ENCODE results near the gene RALGDS. TPM values are rescaled to one million over a fixed set of nuclear protein-coding genes. Genes with fewer than 3 reads are reported as not detected.

The RALGDS gene
- total and polyA plus RNA-seq, 2 experiments from 2014 or later = 8.6 to 20.3 TPM

GRCh38 chr9:133057006-133057405, 64.0 kb downstream of the RALGDS start:
- ATAC-seq = no peak

More at GRCh38 chr9:133057006-133057405, 64.0 kb downstream of the RALGDS start:
- Histone ChIP-seq H3K4me2 (no peak overlapping the region), H3K79me2 (replicated peaks; ENCODE audit: insufficient read depth) (no peaks in the 10 kb centered on the region), H3K36me3 (ENCODE audit: insufficient read depth) (no peaks in the 10 kb centered on the region; the same call in 1 of the 2 replicates), H3K4me3 (no peak overlapping the region), H2AFZ (no peak overlapping the region), H3K9me2 (ENCODE audit: insufficient read depth) (no peaks in the 10 kb centered on the region), H3F3A (replicated peaks; ENCODE audit: low read depth) (0 out of 2 replicates have a peak, but pooled peaks cover 8% of the 10 kb centered on the region), H4K20me1 (replicated peaks; ENCODE audit: insufficient read depth) (no peaks in the 10 kb centered on the region), H3K27me3 (ENCODE audit: insufficient read depth) (no peaks in the 10 kb centered on the region), H3K27ac (ENCODE audit: low read depth) (no peak overlapping the region), H3K4me1 (ENCODE audit: insufficient read depth) (peaks cover 16% of the 10 kb centered on the region)
- Mint-ChIP-seq H3K36me3 (ENCODE audit: low read depth) (peaks cover 45% of the 10 kb centered on the region), H3K27me3 (ENCODE audit: insufficient read depth, low read depth, poor library complexity) (peaks cover 5% of the 10 kb centered on the region), H3K9me3 (no peaks in the 10 kb centered on the region), H3K4me3 (no peak overlapping the region), H3K27ac (no peak overlapping the region), H3K4me1 (peaks cover 28% of the 10 kb centered on the region)
- TF ChIP-seq STAT1 (IDR thresholded peaks at IDR 0.05; ENCODE audit: unreplicated experiment) (no peak), JUNB (IDR thresholded peaks at IDR 0.05; ENCODE audit: unreplicated experiment) (no peak), POLR2AphosphoS5 (IDR thresholded peaks at IDR 0.05; ENCODE audit: low read depth) (no peak), ZNF114 (CRISPR knock-in tag; IDR thresholded peaks at IDR 0.05) (no peak), ZNF462 (CRISPR knock-in tag; IDR thresholded peaks at IDR 0.05) (no peak), EZH2 (IDR thresholded peaks at IDR 0.05; ENCODE audit: low read depth, unreplicated experiment) (no peak), ZNF331 (CRISPR knock-in tag; IDR thresholded peaks at IDR 0.05; ENCODE audit: low read depth) (no peak), REST (IDR thresholded peaks at IDR 0.05; ENCODE audit: unreplicated experiment) (no peak), ETS1 (IDR thresholded peaks at IDR 0.05) (no peak), CREB1 (CRISPR knock-in tag; IDR thresholded peaks at IDR 0.05; ENCODE audit: low read depth) (no peak), NANOG (IDR thresholded peaks at IDR 0.05; ENCODE audit: borderline replicate concordance) (no peak), CTCF (conservative IDR thresholded peaks at IDR 0.05; ENCODE audit: low read depth in 2 of 2) (no peak), EZH2phosphoT487 (IDR thresholded peaks at IDR 0.05; ENCODE audit: unreplicated experiment) (no peak)
- DNase-seq (ENCODE audit: low spot score) = no peak
